HS-5 (cell line): ENCODE measurements around the gene ARGLU1.
"Not testable (repeated sequence)": the region's sequence is repeated elsewhere in the genome, so short reads cannot be mapped to it uniquely, and the experiment has no call there.

Experiments
- DNase-seq: peaks from one replicate; pipeline ENCODE4 v3.0.0-alpha.2; 2012; ENCODE audit warnings: low read depth

Gene ARGLU1, protein sequence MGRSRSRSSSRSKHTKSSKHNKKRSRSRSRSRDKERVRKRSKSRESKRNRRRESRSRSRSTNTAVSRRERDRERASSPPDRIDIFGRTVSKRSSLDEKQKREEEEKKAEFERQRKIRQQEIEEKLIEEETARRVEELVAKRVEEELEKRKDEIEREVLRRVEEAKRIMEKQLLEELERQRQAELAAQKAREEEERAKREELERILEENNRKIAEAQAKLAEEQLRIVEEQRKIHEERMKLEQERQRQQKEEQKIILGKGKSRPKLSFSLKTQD

DNA sequence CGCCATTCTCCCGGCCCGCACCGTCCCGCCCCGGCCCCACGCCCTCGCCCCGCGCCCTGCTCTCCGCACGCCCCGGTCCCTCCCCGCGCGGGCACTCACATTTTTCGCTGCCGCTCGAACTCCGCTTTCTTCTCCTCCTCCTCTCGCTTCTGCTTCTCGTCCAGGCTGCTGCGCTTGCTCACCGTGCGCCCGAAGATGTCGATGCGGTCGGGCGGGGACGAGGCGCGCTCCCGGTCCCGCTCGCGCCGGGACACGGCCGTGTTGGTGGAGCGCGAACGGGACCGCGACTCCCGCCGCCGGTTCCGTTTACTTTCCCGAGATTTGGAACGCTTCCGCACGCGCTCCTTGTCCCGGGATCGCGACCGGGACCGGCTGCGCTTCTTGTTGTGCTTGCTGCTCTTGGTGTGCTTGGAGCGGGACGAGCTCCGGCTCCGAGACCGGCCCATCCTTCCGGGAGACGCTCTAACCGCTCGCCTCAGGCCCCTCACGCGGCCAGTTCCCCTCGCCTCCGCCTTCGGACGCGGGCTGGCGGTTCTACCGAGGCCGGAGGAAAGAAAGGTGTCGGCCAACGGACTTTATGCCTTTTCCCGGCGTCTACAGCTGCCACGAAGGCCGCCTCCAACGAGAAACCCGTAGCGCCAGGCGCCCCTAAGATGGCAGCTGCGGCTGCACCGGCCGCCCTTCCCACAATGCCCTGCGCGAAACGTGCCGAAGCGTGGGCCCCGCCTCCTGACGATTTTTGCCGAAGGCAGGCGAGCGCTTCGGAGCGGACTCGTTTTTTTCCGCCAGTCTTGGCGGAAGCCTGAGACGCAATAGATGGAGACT lies at the start of gene ARGLU1:
Gene ARGLU1 (minus strand): TSS at position 664 of the 825 bp plus-strand sequence. CDS start 218 bp downstream, at position 446.
- DNase-seq: peak; percentile 41

GRCh38 chr13:106617561-106617960 lies 49.6 kb upstream of the ARGLU1 start:
- DNase-seq: peak; percentile 23

DNA sequence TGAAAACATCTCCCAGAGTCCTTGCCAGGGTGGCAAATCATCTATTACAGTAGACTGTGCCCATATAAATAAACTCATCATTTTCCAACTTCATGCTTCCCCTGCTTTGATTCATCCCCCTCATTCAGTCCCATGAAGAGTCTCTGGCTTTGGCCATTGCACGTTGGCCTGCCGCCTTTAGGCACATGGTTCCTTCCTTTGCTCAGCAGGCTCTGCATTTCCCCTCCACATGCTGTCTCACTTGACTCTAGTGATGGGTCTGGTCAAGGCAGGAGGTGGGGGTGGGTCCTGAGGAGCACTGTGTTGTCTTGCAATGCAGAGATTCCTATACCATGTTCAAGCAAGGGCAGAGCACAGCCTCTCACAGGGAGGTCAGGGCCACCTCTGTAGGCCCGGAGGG lies 48.8 kb upstream of the ARGLU1 start:
- no peak for DNase-seq

DNA sequence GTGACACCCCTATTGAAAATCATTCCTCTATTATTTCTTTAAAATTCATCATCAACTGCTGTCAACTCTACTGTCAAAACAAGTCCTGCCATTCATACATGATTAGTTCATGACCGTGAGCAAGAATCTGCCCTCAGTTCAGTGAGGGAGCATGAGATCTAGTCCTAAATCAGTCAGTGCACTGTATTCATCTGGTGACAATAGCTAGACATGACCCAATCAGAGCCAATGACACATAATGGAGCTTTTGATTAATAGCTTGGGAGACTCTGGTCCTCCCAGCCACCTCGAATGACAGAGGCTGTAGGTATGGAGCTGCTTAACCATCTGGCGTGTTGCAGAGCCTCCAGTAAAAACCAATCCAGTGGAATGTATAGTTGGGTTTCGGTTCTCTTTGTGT lies 46.9 kb upstream of the ARGLU1 start:
- DNase-seq: no peak

DNA sequence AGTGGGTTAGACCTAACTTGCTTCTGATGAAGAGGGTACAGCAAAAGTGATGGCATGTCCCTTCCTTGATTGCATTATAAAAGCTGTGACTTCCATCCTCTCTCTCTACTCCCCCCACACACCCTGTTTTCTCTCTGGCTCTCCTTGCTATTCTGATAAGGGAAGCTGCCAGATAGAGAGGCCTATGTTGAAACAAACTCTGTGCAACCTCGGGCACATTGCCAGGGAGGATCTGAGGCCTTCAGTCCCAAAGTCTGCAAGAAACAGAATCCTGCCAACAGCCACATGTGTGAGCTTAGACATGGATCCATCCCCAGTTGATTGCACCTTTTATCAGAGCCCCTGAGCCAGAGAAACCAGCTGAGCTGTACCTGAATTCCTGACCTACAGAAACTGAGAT lies 44.8 kb upstream of the ARGLU1 start:
- DNase-seq: no peak

DNA sequence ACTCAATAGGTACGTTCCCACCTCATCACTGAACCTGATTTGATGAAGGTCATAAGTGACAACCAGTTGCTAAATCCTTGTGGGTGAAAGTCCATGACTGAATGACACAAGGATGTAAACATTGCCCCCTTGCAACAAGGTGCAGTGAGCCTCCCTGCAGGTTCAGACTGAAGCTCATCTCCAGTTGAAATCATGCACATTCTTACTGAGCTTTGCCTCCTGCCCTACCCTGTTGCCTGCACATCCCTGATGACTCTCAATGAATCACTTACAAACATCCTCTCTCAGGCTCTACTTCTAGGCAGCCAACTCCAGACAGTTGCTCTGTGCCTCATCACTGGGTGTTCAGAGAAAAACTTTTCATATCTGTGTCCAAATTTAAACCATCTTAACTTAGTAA lies 42.5 kb upstream of the ARGLU1 start:
- peak; percentile 10 for DNase-seq

GRCh38 chr13:106609116-106609515 lies 41.2 kb upstream of the ARGLU1 start:
- no peak for DNase-seq

DNA sequence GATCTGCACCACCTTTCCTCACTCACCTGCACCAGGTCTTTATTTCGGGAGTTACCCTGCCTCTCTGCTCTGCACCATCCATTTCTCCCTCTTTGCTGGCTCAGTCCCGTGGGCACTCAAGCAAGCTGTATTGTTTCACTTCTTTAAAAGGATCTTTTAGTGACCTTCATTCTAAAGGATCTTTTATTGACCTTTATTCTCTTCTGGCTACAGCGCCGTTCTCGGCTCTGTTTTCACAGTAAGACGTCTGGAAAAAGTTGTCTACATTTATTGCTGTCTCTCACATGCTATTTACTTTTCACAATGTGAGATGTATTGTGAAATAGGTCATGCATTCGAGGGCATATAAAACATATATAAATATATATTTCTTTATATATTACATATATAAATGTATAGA lies 35.6 kb upstream of the ARGLU1 start:
- DNase-seq: no peak

GRCh38 chr13:106602178-106602577 lies 34.2 kb upstream of the ARGLU1 start:
- DNase-seq: no peak

- DNase-seq: no peak
These were observed 33.6 kb upstream of the ARGLU1 start for GRCh38 chr13:106601489-106601888.

DNA sequence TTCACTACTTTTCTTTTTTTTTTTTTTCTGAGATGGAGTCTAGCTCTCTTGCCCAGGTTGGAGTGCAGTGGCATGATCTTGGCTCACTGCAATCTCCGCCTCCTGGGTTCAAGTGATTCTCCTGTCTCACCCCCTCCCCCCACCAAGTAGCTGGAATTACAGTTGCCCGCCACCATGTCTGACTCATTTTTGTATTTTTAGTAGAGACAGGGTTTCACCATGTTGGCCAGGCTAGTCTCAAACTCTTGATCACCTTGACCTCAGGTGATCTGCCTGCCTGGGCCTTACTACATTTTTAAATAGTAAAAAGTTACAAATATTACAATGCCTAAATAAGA lies 32.8 kb upstream of the ARGLU1 start:
- DNase-seq: not testable (repeated sequence)

- DNase-seq: peak; percentile 0
These were observed 32.2 kb upstream of the ARGLU1 start for GRCh38 chr13:106599875-106600797.

- DNase-seq: no peak
These were observed 29.9 kb upstream of the ARGLU1 start for GRCh38 chr13:106597749-106598395.

DNA sequence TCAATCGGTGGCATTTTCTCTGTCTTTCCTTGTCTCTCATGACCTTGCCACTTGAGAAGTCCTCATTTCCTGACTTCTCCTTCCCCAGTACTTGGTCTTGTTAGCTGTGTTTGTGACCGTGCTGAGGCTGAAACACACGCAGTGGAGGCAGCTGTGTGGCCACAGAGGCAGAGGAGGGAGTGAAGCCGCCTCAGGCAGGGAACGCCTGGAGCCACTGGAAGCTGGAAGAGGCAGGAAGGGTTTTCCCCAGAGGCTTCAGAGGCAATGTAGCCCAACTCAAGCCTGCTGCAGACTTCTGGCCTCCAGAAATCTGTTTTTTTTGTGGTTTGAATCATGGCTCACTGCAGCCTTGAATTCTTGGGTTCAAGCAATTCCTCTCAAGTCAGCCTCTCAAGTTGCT lies 29.2 kb upstream of the ARGLU1 start:
- DNase-seq: no peak

DNA sequence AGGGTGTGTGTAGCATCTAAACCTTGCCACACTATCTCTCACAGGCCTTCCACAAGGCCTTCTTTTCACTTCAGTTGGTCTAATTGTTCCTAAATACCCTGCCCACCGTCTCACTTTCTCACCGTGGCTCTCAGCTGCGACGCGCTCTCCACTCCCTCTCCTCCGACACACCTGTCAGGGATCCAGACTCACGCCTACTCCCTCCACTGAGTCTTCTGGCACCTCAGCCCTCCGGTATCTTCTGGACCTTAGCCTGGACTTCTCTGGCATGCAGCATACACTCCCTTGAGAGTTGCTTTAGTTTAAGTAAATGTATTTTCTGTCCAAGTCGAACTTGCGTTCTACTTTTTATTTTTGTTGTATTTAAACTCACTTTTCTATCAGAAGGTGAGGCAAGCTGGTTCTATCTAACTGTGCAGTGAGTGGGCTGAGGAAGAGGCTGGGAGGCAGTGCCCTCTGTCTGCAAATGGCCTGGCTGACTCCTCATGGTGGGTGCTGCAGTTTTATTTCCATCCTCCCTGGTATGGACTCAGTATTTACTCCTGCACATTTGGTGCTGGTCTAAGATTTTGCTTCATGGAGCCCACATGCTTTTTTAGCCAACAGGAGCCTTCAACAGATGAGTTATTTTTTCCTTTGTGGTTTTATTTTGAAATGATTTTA lies 28.5 kb upstream of the ARGLU1 start:
- DNase-seq: no peak

DNA sequence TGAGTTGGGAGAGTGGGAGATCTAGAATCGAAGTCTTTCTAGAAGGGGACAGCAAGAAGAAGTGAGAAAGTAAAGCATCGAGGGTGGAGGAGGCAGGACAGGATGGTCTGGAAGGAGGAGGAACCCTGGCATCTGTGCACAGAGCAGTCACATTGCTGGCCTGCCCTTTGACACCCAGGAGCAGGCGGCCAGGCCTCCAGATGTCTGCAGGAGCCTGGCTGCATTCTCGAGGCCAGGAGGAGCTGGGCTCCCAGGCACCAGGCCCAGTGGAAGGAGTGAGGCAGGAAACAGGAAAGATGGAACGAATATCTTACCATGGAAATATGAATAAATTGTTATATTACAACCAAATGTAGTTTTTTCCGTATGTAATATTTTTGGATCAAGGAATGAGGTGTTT lies 27.7 kb upstream of the ARGLU1 start:
- no peak for DNase-seq

- DNase-seq: no peak
These were observed 27.0 kb upstream of the ARGLU1 start for GRCh38 chr13:106594980-106595379.

DNA sequence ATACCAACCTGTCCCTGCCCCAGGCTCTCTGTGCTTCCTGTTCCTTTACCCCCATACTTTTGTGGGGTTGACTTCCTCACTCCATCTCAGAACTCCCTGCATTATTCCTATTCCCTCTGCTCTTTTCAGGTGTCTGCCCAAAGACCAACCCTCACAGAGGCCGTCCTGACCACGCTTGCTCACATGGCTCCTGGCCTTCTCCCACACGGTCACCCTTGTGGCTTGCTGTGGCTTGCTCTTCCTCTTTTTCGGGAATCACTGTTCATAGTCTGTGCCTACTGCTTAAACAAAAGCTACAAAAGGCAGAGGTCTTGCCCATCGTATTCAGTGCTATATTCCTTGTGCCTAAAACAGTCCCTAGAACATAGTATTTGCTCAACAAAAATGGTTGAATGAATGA lies 25.2 kb upstream of the ARGLU1 start:
- no peak for DNase-seq

- no peak for DNase-seq
These were observed 23.4 kb upstream of the ARGLU1 start for GRCh38 chr13:106591299-106591698.

GRCh38 chr13:106589716-106590115 lies 21.8 kb upstream of the ARGLU1 start:
- DNase-seq: no peak

DNA sequence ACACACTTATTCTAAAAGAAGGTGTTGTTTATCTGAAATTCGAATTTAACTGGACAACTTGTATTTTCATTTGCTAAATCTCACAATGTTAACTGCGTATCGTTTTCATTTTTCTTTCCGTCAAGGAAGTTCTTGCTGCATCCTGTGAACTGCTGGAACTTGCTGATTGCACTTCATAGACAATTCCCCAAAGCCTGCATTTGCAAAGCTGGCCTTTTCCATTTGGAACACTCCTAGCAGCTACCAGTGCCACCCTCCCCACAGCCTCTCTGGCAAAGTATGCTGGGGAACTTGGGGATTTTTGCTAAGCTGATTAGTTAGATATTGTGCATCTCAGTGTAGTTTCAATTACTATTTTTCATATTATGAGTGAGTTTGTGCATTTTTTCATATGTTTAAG lies 20.4 kb upstream of the ARGLU1 start:
- DNase-seq: no peak

DNA sequence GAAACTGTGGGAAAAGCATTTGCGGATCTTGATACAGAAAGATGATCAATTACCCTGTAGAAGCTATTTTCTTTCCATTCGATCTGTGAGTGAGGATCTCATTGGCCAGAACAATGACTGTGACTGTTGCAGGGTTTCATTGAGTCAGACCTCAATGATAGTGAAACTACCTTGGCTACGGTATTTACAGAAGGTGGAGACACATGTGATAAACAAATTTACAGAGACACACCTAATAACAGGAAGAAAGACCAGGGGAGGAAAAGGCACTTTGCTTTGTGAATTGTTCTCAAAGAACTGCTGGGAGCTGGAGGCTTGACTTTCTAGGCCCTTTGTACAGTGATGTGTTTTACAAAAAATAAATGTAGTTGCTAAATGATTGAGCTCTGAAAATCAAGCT lies 19.9 kb upstream of the ARGLU1 start:
- DNase-seq: no peak
